NCI-H526 treated with DMSO at 0.1 percent for 48 hours (cell line): Measurements from ENCODE around the gene SNAPC4.
"Not testable (repeated sequence)": the region's sequence is repeated elsewhere in the genome, so short reads cannot be mapped to it uniquely, and the experiment has no call there.

Experiments used
- DNase-seq: peaks from one replicate; lab custom pipeline; 2025; lab: John Stamatoyannopoulos, UW

The SNAPC4 gene

DNA sequence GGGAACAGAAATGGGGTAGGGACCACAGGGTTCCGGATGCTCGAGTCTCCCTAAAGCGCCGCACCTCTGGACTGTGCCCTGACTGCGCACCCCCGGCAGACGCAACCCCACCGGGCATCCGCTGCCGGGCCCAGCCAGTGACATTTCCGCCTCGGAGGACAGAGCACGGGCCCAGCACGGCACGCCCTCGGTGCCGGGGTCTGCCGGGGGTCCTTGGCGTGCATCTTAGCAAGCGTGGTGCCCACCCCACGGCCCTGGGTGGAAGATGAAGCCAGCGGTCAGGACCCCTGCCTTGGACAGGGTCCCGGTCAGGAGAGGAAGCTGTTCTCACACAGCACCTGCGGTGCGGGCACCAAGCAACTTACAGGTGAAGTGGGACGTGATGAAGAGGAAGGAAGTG is 32.6 kb upstream of the SNAPC4 start:
- no peak for DNase-seq

DNA sequence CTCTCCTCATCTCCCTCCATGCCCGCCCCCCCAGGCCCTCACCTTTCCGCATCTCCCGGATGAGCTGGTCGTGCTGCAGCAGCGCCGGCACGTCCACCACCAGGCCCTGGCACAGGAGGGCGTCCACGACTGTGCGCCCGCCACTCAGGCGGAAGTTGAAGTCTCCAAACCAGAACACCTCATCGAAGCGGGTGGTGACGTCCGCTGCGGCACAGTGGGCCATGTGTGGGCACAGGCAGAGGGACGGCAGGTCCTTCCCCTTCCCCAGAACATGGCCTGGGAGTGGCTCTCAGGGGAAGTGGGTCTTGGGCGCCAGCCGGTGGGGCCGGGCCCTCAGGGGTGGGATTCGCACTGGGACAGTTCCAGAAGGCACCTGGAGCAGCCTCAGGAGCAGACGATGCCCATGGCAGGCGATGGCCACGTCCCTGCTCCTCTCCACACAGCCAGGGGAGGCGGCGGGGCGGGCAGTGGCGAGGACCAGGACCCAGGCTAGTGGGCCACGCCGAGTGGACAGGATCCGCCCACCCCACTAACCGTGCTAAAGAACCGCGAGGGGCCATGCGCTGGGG is 31.9 kb upstream of the SNAPC4 start:
- no peak for DNase-seq

DNA sequence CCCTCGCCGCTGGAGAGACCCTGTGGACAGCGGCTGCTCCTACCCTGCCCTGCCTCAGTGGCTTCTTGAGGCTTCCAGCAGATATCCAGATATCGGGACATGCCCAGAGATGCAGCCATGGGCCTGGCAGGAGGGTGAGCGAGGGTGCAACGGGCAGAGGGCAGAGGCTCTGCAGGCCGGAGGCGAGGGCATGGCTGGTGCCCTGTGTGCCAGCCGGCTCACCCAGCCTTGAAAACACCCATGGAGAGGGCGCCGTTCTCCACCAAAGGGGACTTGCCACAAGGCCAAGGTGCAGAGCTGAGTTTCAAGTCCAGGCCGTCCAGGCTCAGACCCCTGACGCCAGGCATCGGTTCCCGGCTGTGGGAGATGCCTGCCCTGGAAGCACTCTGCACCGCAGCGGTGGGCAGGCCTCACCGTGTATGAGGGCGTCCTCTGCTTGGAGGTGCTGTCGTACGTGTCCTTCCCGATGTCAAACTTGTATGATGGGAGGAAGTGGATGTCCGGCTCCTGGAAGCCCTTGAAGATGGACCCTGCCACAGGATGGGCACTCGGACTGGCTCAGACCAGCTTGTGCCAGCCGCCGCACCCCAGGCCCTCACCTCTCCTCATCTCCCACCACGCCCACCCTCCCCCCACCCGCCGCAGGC is 30.7 kb upstream of the SNAPC4 start:
- DNase-seq, result no peak

DNA sequence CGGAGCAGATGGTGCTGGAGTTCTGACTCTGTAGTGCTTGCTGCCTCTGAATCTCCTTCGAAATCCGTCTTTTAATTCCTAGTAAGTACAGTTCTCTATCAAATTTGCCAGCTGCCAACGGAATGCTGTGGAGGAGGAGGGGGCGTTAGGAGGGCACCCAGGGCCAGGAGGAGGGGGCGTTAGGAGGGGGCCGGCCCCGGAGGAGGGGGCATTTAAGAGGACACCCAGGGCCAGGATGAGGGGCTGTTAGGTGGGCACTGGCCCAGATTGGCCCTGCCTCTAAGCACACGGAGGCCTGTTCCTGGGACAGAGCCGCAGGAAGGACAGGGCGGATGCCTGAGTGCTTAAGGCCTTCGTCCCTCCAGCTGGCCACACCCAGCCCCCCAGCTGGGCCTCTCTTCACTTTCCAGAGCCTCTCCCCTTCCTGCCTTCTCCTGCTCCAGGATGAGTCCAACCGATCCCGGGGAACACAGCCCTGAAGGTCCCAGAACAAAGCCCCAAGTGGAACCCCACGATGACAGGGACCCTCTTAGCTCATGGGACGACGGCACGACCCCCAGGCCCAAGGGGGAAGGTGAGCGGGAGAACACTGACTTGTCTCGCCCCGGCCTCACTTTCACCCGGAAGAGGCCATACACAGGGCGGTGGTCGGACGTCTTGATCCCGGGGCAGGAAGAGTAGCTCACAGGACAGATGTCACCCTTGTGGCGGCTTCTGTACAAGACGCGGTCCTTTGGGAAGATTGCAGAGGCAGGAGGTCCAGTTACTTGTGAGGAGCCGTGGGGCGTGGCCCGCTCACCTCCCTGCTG is 29.9 kb upstream of the SNAPC4 start:
- no peak for DNase-seq

DNA sequence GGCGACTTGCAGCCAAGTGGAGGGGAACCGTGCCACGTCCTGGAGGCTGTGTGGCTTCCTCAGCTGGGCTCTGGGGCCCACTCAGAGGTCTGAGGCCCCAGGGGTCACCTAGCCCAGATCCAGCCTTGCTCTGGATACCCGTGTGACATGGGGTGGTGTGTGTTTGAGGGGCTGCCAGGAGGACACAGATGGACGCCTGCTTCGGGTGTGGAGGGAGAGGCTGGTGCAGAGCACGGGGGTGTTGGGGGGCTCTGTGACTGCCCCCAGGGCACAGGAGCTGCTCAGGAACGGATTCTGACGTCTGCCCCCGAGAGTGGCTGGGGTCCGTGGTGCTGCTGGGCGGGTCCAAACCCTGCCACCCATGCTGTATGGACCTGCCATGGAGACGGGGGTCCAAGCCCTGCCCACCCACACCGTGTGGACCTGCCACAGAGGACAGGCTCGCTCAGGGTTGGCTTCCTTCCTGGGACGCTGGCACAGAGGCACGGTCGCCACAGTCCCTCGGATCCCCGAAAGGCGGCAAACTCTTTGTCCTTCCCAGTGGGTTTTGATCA is 29.2 kb upstream of the SNAPC4 start:
- DNase-seq, result no peak

DNA sequence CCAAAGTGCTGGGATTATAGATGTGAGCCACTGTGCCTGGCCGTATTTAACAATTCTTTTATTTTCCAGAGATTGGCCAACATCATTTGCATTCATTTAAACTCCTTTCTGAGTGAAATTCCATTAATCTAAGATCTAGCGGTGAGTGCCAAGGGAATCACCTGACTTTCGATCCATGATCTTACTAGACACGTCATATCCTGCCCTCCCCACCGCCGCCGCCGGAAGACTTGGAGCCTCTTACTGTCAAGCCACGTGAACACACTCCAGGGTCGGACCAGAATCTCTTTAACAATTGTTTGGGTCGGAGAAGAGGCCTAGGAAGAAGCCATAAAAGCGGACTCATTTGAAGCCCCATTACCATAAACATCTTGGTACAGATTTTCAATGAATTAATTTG is 26.8 kb upstream of the SNAPC4 start:
- no peak for DNase-seq

DNA sequence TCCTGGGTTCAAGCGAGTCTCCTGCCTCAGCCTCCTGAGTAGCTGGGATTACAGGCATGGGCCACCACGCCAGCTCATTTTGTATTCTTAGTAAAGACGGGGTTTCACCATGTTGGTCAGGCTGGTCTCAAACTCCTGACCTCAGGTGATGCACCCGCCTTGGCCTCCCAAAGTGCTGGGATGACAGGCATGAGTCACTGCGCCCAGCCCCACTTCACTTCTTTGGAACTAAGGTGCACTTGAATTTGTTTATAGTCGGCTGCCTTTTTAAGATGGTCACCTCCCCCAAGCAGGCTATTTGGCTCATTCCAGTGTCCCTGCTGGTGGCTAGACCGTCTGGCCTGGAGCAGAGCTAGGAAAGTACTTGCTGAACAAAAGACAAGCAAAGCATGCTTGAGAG is 25.4 kb upstream of the SNAPC4 start:
- not testable (repeated sequence) for DNase-seq

DNA sequence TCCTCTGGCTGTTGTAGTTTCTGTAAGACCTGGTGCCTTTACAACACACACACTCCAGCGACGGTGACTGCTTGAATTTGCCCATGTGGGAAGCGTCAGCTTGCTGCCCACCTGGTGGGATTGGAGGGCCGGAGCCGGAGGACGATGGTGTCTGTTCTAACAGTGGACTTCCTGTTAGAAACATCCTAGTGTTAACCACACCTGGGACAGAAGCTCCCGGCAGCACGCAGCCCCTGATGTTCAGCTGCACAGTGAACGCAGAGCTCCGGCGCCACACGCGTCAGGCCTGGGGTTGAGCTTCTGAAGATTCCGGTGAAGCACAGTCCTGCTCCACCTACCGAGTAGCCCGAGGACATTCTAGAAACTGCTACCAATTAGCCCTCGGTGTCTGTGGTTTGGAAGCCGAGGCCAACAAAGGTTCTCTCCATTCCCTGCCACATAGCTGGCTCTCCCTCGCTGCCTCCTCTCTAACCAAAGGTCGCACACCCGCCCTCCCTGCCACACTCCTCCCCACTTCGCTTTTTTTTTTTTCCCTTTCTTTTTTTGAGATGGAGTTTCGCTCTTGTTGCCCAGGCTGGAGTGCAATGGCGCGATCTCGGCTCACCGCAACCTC is 24.9 kb upstream of the SNAPC4 start:
- DNase-seq, result no peak

DNA sequence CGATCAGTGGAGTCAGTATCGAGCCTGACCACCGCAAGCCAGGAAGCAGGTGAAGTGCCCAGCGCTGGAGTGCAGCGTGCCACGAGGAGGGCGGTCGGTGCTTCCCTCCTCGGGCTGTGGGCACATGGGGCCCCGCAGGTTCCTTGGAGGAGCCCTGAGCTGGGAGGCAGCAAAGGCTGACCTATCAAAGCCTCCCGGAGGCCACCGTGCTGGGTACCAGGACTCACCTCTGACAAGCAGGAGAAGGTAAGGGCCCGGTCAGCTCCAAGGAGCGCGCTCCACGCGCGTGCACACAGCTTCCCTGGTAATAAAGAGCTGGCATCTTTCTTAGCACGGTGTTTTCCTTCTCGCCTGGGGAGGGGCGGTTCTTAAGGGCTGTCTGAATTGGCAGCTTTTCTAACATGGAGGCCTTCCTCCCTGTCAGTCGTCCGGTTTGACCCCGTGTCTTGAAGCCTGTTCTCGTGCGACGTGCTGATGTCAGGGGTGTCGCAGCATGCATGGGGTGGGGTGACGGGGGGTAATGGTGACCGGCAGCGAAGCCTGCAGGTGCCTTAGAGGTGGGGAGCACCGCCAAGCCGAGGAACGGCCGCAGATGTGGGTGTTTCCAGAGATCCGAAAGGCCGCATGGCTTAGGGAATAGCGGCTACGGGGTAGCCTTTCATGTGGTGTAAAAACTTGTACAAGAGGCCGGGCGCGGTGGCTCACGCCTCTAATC is 23.6 kb upstream of the SNAPC4 start:
- no peak for DNase-seq

DNA sequence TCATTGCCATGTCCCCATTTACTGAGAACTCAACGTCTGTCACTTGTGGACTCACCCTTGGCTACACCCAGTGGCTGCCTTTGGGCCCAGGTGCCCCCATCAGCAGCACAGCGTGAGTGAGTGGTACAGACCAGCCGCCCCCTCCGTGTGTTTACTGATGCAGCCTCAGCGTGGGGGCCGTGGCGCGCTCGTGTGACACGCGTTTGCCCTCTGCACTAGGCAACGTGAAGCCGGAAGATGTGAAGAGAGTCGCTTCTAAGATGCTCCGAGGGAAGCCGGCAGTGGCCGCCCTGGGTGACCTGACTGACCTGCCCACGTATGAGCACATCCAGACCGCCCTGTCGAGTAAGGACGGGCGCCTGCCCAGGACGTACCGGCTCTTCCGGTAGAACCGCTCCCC is 22.9 kb upstream of the SNAPC4 start:
- no peak for DNase-seq

DNA sequence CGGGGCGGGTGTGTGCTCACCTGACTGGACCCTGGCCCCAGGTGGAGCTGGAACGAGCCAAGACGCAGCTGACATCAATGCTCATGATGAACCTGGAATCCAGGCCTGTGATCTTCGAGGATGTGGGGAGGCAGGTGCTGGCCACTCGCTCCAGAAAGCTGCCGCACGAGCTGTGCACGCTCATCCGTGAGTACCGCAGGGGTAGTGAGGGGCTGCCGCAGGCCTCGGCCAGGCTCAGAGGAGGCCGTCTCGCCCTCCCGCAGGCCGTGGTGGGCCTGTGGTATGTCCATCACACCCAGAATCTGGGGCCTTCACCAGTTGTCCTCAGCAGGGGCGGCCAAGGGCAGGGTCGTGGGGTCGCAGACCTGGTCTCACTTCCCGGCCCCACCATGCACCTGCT is 21.8 kb upstream of the SNAPC4 start:
- no peak for DNase-seq

DNA sequence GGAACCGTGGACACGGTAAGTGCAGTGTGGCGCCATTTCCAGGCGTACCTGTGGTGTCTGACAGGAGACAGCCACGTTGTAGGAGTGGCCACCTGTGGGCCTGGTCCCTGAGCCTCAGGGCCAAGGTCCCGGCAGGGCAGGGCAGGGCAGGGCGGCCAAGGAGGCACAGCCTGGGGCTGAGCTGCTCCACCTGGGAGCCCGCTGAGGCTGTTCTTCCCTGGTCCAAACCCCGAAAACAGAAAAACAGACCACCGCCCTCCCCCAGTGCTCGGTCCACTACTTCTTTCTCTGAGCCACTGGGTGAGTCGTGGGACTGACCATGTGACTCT is 19.1 kb upstream of the SNAPC4 start:
- DNase-seq, result no peak

DNA sequence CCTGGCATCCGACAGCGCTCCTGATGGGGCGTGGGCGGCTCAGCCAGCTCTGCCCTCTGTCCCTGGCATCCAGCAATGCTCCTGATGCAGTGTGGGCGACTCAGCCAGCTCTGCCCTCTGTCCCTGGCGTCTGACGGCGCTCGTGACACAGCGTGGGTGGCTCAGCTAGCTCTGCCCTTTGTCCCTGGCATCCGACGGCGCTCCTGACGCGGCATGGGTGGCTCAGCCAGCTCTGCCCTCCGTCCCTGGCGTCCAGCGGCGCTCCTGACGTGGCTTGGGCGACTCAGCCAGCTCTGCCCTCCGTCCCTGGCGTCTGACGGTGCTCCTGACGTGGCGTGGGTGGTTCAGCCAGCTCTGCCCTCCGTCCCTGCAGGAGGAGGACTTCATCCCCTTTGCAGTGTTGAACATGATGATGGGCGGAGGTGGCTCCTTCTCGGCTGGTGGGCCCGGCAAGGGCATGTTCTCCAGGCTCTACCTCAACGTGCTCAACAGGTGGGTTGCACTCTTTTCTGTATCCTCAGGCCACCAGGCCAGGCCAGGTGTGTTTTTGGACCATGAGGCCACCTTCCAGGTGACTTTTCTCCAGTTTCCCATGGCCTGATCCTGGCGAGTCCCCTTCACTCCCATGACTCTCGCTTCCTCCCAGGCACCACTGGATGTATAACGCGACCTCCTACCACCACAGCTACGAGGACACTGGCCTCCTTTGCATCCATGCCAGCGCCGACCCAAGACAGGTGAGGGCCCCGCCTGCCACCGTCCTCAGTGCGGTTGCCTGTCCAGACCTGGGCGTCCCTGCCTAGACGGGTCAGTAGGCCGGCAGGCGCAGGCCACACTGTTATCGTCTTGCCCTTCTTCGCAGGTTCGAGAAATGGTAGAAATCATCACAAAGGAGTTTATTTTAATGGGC is 18.5 kb upstream of the SNAPC4 start:
- DNase-seq, result no peak

DNA sequence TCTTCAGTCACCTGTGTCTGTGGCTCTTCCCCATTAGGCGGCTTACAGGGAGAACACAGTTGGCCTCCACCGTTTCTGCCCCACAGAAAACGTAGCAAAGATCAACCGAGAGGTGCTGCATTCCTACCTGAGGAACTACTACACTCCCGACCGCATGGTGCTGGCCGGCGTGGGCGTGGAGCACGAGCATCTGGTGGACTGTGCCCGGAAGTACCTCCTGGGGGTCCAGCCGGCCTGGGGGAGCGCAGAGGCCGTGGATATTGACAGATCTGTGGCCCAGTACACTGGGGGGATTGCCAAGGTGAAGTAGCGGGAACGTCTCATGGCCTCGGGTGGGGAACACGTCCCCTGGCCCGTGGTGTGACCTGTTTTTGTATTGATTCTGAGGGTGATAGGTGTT is 16.9 kb upstream of the SNAPC4 start:
- DNase-seq, result no peak

DNA sequence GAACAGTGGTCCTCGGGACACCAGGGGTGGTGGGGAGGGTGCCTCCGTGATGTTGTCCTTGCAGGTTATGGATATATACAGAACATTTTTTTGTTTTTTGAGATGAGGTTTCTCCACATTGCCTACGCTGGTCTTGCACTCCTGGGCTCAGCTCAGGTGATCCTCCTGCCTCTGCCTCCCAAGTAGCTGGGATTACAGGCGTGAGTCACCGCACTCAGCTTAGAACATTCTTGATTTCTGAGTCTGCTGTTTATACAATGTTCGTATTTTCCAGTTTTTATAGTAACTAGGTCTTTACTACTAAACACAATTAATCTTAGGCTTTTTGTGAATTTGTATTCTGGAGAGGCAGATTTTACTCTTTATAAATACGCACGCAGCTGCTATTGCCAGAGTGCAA is 16.5 kb upstream of the SNAPC4 start:
- DNase-seq, result no peak

DNA sequence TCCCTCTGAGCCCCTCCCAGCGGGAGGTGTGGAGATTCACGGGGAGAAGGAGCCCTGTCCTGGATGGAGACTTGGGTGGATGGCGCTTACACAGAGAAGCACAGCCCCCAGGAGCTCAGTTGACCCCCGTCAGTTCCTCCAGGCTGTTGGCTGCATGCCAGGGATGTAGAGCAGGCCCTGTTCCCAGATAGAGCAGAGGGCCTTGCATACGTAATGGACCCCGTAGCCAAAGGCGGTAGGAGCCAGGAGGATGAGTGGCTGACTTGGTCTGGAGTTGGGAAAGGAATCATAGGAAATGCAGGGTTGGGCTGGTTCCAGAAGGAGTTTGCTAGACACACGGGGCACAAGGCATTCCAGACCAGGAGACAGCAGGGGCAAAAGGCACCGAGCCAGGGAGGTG is 13.0 kb upstream of the SNAPC4 start:
- no peak for DNase-seq

DNA sequence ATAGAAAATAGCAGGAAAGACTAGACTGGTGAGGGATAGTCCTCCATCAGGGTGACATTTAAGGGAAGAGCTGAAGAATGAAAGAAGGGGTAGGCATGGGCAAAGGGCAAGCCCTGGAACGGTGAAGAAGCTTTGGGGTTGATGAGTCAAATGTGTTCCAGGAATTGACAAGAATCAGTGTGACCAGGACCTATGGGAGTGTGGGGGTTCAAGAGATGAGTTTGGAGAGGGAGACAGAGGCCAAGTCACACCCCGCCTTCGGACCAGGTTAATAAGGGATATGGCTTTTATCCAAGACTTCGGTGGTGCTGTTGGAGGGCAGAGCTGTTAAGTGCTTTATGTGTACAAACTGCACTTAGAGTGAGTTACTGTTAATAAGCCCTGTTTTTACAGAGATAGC is 11.4 kb upstream of the SNAPC4 start:
- DNase-seq, result no peak

DNA sequence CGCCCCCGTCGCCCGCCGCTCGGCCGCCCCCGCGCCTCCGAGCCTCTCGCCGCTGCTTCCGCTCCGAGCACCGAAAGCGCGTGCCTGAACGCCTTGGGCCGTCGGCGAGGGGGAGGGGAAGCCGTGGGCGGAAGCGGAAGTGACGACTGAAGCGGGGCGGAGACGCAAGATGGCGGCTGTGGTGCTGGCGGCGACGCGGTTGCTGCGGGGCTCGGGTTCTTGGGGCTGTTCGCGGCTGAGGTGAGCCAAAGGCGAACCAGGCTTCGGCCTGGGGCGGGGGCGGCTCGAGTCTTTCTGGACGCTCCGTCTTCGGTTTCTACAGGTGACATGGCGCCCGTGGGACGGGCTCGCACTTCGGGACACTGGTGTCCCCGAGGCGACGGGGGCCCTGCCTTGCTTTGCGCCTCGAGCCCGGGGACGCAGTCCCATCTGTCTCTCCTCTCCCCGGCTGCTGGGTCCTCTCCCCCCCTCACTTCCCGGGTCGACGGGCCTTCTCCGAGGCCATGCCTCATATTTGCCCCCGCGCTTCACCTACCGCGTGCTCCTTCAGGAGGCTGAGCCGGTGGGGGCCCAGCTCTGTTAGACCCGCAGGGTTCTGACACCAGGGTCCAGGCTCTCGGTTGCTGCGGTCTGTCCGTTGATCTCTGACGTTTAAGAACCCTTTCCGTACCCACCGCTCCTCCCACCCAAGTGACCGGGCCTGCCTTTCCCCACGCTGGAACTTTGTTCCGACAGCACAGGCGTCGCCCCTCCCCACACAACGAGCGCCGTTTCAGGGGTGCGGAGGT is 10.7 kb upstream of the SNAPC4 start, which contains the start of the genes ENTR1 and PMPCA:
Gene ENTR1 (minus strand): TSS at position 115 of the 788 bp plus-strand sequence. CDS start 217 bp downstream, outside the sequence.
Gene PMPCA (plus strand): TSS at position 159 of the 788 bp plus-strand sequence. CDS start 11 bp downstream, at position 170.
- DNase-seq, result peak; percentile 57

DNA sequence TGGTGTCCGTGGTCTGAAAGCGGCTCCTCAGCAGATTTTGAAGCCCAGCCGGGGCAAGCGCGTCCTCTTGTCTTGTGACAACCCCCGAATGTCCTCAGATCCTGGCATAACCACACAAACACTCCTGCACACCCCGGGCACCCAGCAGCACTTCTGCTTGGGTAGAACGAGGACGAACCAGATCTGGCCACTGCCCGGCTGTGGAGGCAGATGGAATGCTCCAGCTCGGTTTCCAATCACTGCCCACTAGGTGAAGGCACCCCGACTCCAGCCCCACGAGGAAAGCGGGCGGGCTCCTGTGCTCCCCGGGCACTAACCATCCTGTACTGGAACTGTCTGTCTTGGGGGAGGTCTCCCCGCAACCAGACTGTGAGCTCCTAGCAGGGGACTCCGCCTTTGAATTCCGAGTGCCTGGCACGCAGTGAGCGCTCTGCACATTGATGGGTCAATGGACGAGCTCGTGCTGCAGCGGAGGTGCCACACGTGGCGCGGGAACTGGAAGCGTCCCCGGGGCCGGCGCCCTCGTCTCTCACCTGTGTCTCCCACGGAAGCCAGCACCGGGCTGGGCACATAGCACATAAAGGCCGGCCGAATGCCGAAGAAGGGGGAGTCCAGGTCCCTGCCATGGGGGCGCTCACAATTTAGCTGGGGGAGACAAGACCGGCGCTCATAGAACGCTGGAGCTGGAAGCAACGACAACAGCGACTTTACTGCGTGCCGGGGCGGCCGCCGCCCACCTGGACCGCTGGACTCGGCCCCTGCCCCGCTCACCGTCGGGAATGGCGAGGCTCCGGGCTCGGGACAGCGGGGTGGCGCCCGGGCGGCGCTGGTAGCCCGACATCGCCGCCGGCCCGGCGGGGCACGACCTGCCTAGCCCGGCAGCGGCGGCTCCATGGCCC is 9.8 kb upstream of the SNAPC4 start:
- DNase-seq, result no peak
